Measurements from ENCODE around the gene PPP1R37. TPM values are rescaled to one million over a fixed set of nuclear protein-coding genes. Genes with fewer than 3 reads are reported as not detected.

PPP1R37 gene
- total and polyA plus RNA-seq, 2 experiments from 2014 or later = 11.8 to 51.8 TPM

DNA sequence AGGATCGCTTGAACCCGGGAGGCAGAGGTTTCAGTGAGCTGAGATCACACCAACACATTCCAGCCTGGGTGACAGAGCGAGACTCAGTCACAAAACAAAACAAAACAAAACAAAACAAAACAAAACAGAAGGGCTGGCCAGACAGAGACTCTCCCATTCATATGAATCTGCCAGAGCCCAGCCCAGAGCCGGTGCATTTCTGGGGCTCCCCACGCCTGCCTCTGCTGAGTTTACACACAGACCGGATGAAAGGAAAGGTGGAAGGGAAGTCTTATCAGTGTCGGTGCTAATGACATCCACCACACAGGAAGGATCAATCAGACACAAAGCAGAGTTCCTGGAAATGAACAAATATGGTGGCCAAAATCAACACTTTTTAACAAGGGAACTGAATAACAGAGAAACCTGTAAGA lies 78.2 kb downstream of the PPP1R37 start:
- TF ChIP-seq, protein P1, sequence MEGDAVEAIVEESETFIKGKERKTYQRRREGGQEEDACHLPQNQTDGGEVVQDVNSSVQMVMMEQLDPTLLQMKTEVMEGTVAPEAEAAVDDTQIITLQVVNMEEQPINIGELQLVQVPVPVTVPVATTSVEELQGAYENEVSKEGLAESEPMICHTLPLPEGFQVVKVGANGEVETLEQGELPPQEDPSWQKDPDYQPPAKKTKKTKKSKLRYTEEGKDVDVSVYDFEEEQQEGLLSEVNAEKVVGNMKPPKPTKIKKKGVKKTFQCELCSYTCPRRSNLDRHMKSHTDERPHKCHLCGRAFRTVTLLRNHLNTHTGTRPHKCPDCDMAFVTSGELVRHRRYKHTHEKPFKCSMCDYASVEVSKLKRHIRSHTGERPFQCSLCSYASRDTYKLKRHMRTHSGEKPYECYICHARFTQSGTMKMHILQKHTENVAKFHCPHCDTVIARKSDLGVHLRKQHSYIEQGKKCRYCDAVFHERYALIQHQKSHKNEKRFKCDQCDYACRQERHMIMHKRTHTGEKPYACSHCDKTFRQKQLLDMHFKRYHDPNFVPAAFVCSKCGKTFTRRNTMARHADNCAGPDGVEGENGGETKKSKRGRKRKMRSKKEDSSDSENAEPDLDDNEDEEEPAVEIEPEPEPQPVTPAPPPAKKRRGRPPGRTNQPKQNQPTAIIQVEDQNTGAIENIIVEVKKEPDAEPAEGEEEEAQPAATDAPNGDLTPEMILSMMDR (IDR thresholded peaks at IDR 0.05; ENCODE audit: low read depth, low read length) = no peak
- DNase-seq (ENCODE audit: low read depth in 1 of 2, low spot score in 1 of 2) = peak in 1 of 2 donors; percentile 29
- no peaks in the 10 kb centered on the region for H3K9me3 ChIP-seq (ENCODE audit: low read depth)
- no peak overlapping the region for H3K27ac ChIP-seq
- no peaks in the 10 kb centered on the region for H3K36me3 ChIP-seq
- no peak overlapping the region for H3K4me3 ChIP-seq
- H3K27me3 ChIP-seq = no peaks in the 10 kb centered on the region
- peaks cover 6% of the 10 kb centered on the region for H3K4me1 ChIP-seq (ENCODE audit: low read depth)

DNA sequence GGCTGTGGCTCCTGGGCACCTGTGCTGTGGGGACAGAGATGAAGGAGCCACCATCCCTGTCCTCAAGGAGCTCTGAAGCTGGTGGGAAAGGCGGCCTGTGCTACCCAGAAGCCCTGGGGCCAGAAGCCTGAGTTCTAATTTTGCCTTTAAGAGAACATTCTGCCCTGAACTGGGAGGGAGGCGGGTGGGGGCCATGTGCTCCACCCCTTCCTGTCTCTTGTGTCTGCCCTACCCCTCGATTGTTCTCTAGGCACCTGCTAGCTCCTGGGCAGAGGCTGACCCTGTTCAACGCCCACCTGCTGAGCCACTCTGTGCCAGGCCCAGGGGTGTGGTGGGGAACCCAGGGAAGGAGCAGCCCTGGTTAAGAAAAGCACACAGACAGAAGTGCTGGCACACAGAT lies 79.2 kb downstream of the PPP1R37 start:
- H3K4me1 ChIP-seq (ENCODE audit: low read depth) = peaks cover 6% of the 10 kb centered on the region
- TF ChIP-seq, protein P1 (IDR thresholded peaks at IDR 0.05; ENCODE audit: low read depth, low read length) = no peak
- no peak overlapping the region for H3K27ac ChIP-seq
- H3K9me3 ChIP-seq (ENCODE audit: low read depth) = no peaks in the 10 kb centered on the region
- no peak overlapping the region for H3K4me3 ChIP-seq
- DNase-seq (ENCODE audit: low read depth in 1 of 2, low spot score in 1 of 2) = no peak
- H3K36me3 ChIP-seq = no peaks in the 10 kb centered on the region
- no peaks in the 10 kb centered on the region for H3K27me3 ChIP-seq

DNA sequence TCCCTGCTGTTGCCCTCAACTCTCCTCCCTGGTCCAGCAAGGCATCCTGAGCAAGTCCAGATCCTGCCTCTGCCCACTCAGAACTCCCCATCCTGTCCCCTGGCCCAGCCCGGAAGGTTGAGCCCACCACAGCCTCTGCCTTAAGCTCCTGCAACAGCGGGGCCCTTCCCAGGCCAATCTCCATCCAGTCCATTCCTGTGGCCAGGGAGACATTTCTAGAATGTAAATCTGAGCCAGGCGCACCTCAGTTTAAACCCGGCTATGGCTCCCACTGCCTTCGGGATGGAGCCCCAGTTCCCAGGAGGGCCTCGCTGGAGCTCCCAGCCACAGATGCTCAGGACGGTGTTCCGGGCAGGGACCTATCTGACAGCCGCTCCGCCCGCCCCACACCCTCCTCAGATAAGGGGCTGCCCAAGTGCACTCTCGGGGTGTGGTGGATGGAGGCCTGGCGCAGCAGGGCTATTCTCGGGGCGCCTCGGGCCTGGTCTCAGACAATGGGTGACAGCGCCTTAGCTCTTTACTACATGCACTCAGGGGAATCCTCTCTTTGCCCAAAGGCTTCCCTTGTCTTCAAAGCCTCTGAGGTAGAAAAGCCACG lies 79.7 kb downstream of the PPP1R37 start:
- no peak overlapping the region for H3K27ac ChIP-seq
- TF ChIP-seq, protein P1 (IDR thresholded peaks at IDR 0.05; ENCODE audit: low read depth, low read length) = no peak
- DNase-seq (ENCODE audit: low read depth in 1 of 2, low spot score in 1 of 2) = no peak
- no peaks in the 10 kb centered on the region for H3K36me3 ChIP-seq
- H3K9me3 ChIP-seq (ENCODE audit: low read depth) = no peaks in the 10 kb centered on the region
- H3K27me3 ChIP-seq = no peaks in the 10 kb centered on the region
- no peak overlapping the region for H3K4me3 ChIP-seq
- peaks cover 10% of the 10 kb centered on the region for H3K4me1 ChIP-seq (ENCODE audit: low read depth)

DNA sequence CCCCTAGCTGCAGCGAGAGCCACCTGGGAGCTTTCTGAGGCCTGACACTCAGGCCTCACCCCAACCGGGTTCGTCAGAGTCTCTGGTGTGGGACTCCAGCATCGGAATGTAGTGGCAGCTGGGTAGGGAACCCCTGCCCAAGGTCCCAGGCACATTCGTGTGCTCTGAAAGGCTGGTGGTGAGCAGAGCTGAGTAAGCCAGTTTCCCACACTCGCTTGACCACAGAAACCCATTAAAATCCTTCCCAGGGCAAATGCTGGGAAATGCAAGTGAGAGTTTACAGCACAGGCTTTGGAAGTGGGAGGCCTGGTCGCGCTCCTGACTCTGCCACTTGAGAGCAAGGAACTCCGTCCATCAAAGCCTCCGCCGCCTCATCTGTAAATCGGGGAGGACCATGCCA lies 80.8 kb downstream of the PPP1R37 start:
- Histone ChIP-seq H3K9me3 (ENCODE audit: low read depth) (no peaks in the 10 kb centered on the region), H3K4me3 (no peak overlapping the region), H3K27ac (no peak overlapping the region), H3K27me3 (no peaks in the 10 kb centered on the region), H3K4me1 (ENCODE audit: low read depth) (peaks cover 10% of the 10 kb centered on the region), H3K36me3 (no peaks in the 10 kb centered on the region)
- no peak for DNase-seq (ENCODE audit: low read depth in 1 of 2, low spot score in 1 of 2)
- TF ChIP-seq, protein P1 (IDR thresholded peaks at IDR 0.05; ENCODE audit: low read depth, low read length) = no peak

GRCh38 chr19:45175515-45176345 lies 82.8 kb downstream of the PPP1R37 start:
- TF ChIP-seq, protein P1 (IDR thresholded peaks at IDR 0.05; ENCODE audit: low read depth, low read length) = no peak

More at GRCh38 chr19:45175515-45176345, 82.8 kb downstream of the PPP1R37 start:
- H3K4me3 ChIP-seq = no peak overlapping the region
- H3K36me3 ChIP-seq = no peaks in the 10 kb centered on the region
- no peak overlapping the region for H3K27ac ChIP-seq
- no peak for DNase-seq (ENCODE audit: low read depth in 1 of 2, low spot score in 1 of 2)
- no peaks in the 10 kb centered on the region for H3K27me3 ChIP-seq
- peaks cover 10% of the 10 kb centered on the region for H3K4me1 ChIP-seq (ENCODE audit: low read depth)
- H3K9me3 ChIP-seq (ENCODE audit: low read depth) = no peaks in the 10 kb centered on the region

Data from cardiac muscle cell (in vitro differentiated cells and primary cell).